Adrenal gland (tissue), 5 donors: ENCODE measurements around the gene DDX28.

ENCODE experiments used
- CTCF ChIP-seq, 6 experiments: fragments of 450-650 bp in 4 of 6; fragments of 200-600 bp in 2 of 6; sonication (generic) in 1 of 6; IDR thresholded peaks; 1 replicate in 5 of 6; 2 replicates in 1 of 6; pipeline versions ENCODE4 v1.5.1 to v1.8.0; 2016 to 2021; ENCODE audit warnings: antibody characterized with exemption in 6 of 6, mild to moderate bottlenecking in 2 of 6, moderate library complexity in 1 of 6
- POLR2A ChIP-seq, 2 donors: fragments of 450-650 bp; IDR thresholded peaks; one replicate each; pipeline ENCODE4 v1.6.1; 2017; ENCODE audit warnings: antibody characterized with exemption in 2 of 2, mild to moderate bottlenecking in 2 of 2, moderate library complexity in 1 of 2
- donor health status: DM: no; HTN: no; CAD: no.

GRCh38 chr16:67993207-67994039 lies 29.6 kb downstream of the DDX28 start:
- TF ChIP-seq CTCF (IDR thresholded peaks at IDR 0.05) (peak; percentile 86 to 99 (median 97)), POLR2A (IDR thresholded peaks at IDR 0.05) (no peak)
